ENCODE data around the gene LTB4R2.

Gene LTB4R2

GRCh38 chr14:24309538-24310264 is at the start of gene LTB4R2:
LTB4R2 (plus strand) TSS chr14:24310140; CDS start chr14:24310665, 525 bp downstream.
- no peak for DNase-seq (ENCODE audit: low read depth)

GRCh38 chr14:24260780-24261157 is 49.2 kb upstream of the LTB4R2 start:
- no peak for DNase-seq (ENCODE audit: low read depth)

GRCh38 chr14:24261256-24261968 is 48.5 kb upstream of the LTB4R2 start:
- DNase-seq (ENCODE audit: low read depth), result no peak

GRCh38 chr14:24261969-24262327 is 48.0 kb upstream of the LTB4R2 start:
- DNase-seq (ENCODE audit: low read depth), result no peak

GRCh38 chr14:24262821-24263733 is 46.9 kb upstream of the LTB4R2 start, which contains the start of gene TGM1:
TGM1 (minus strand) TSS chr14:24263177; CDS start chr14:24262352, 825 bp downstream.
- DNase-seq (ENCODE audit: low read depth), result peak; percentile 16

- no peak for DNase-seq (ENCODE audit: low read depth)
These were observed 46.1 kb upstream of the LTB4R2 start for GRCh38 chr14:24263848-24264247.

GRCh38 chr14:24264298-24264697 is 45.6 kb upstream of the LTB4R2 start:
- DNase-seq (ENCODE audit: low read depth), result no peak

GRCh38 chr14:24266344-24267244 is 43.3 kb upstream of the LTB4R2 start:
- no peak for DNase-seq (ENCODE audit: low read depth)

GRCh38 chr14:24267516-24267915 is 42.4 kb upstream of the LTB4R2 start:
- no peak for DNase-seq (ENCODE audit: low read depth)

- DNase-seq (ENCODE audit: low read depth), result no peak
These were observed 41.7 kb upstream of the LTB4R2 start for GRCh38 chr14:24268225-24268624.

- DNase-seq (ENCODE audit: low read depth), result no peak
These were observed 40.6 kb upstream of the LTB4R2 start for GRCh38 chr14:24269368-24269767.

GRCh38 chr14:24269910-24270536 is 39.9 kb upstream of the LTB4R2 start:
- no peak for DNase-seq (ENCODE audit: low read depth)

GRCh38 chr14:24270537-24271133 is 39.3 kb upstream of the LTB4R2 start:
- no peak for DNase-seq (ENCODE audit: low read depth)

GRCh38 chr14:24271134-24271833 is 38.7 kb upstream of the LTB4R2 start, which contains the start of gene RABGGTA:
RABGGTA (minus strand) TSS chr14:24271597; CDS start chr14:24271115, 482 bp downstream.
- peak; percentile 82 for DNase-seq (ENCODE audit: low read depth)

- no peak for DNase-seq (ENCODE audit: low read depth)
These were observed 38.1 kb upstream of the LTB4R2 start for GRCh38 chr14:24271834-24272263.

- no peak for DNase-seq (ENCODE audit: low read depth)
These were observed 37.5 kb upstream of the LTB4R2 start for GRCh38 chr14:24272467-24272866.

GRCh38 chr14:24273422-24273998 is 36.4 kb upstream of the LTB4R2 start:
- DNase-seq (ENCODE audit: low read depth), result no peak

- DNase-seq (ENCODE audit: low read depth), result no peak
These were observed 35.8 kb upstream of the LTB4R2 start for GRCh38 chr14:24274101-24274543.

- DNase-seq (ENCODE audit: low read depth), result no peak
These were observed 32.9 kb upstream of the LTB4R2 start for GRCh38 chr14:24277071-24277470.
